Left lobe of liver (tissue), 2 donors: ENCODE data around the gene FAM118A. TPM values are rescaled to one million over a fixed set of nuclear protein-coding genes. Genes with fewer than 3 reads are reported as not detected.
"Not testable (repeated sequence)": the region's sequence is repeated elsewhere in the genome, so short reads cannot be mapped to it uniquely, and the experiment has no call there.

Experiments used
- ATAC-seq: fragments of 200-7000 bp; cut with Tn5 transposase; one replicate; pipeline ENCODE4 v1.9.1; 2020; ENCODE audit warnings: mild to moderate bottlenecking, moderate library complexity
- DNase-seq: peaks from one replicate; pipeline ENCODE4 v3.0.0-alpha.2; 2020; ENCODE audit warnings: low spot score
- total RNA-seq: library from RNA; stranded (reverse); gene quantifications from one replicate; pipeline ENCODE4 v1.2.1, GENCODE V29; 2021
- donor health status: DM: no; HTN: no; CAD: no; lungs with moderate emphysema.
- donor health status: DM: no; HTN: yes; CAD: no.

The FAM118A gene
- 26.0 TPM for total RNA-seq

DNA sequence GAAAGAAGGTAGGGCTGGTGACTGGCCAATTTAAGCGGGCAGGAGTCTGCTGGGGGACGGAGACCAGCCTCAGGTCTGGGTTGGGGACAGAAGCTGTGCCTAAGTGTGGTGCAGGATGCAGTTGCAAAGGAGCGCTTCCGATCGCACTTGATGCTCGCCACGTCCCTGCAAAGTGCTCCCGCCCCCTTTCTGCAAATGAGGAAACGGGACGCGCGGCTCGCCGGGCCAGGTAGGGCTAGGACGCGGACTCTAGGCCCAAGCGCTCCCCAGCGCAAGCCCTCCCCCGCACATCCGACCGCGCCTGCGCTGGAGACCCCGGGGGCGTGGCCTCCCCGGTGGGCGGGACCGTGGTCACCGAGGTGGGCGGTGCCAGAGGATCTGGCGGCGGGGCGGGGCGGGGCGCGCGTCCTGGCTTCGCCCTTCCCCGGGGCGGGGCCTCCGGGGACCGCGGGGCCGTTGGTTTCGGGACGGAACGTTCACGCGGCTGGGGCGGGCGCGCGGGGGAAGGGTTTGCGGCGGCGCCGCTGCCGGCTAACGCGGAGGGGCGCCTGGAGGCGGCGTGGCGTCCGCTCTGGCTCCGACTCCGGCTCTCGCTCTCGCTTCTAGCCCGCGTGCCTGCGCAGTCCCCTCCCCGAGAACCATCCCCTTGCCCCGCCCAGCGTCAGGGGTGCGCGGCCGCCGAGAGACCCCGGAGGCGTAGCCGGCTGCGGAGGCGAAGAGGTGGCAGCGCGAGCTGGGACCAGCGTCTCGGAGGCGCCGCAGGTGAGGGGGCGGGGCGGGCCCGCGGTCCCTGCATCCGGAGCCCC is at the start of gene FAM118A:
Gene FAM118A (plus strand): TSS at position 513 of the 806 bp plus-strand sequence. CDS start 12,446 bp downstream, outside the sequence.
- DNase-seq (peak; percentile 97), ATAC-seq (peak; percentile 94)

DNA sequence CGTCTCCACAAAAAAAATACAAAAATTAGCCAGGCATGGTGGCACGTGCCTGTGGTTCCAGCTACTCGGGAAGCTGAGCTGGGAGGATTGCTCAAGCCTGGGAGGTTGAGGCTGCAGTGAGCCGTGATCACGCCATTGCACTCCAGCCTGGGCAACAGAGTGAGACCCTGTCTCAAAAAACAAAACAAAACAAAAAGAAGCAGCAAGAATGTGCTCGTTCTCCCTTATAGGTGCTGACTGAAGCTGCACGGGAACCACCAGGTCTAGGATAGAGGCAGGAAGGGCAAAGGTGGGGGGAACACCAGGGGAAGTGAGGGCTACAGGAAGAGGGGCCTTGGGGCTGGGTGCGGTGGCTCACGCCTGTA is 49.4 kb upstream of the FAM118A start:
- DNase-seq, ATAC-seq: not testable (repeated sequence)

DNA sequence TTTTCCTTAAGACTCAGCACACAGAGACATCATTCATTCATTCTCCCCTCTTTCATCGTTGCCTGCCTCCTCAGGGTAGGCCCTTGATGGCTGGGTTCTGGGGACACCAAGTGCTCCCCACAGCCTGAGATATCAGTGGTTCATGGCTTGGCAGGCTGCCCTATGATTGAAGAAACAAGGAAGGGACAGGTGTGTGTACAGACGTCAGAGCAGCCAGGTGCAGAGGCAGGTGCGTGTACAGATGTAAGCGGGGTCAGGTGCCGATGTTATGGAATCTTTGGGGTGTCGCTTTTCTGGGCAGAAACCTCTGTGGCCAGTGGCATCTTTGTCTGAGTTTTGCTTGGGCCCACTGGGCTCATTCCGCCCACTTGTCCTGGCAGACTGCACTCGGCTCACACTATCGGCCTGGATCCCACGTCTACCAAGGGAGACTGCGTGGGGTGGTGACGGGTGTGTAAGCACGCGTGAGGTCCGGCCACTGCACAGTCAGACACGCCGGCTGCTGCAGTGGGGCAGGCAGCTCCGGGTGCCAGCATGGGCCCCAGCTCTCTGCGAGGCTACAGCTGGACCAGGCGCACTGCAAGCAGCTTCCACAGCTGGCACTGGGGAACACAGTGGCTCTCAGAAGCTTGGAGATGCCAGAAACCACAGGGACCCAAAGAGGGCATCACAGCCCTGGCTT is 48.2 kb upstream of the FAM118A start:
- ATAC-seq = no peak
- no peak for DNase-seq

DNA sequence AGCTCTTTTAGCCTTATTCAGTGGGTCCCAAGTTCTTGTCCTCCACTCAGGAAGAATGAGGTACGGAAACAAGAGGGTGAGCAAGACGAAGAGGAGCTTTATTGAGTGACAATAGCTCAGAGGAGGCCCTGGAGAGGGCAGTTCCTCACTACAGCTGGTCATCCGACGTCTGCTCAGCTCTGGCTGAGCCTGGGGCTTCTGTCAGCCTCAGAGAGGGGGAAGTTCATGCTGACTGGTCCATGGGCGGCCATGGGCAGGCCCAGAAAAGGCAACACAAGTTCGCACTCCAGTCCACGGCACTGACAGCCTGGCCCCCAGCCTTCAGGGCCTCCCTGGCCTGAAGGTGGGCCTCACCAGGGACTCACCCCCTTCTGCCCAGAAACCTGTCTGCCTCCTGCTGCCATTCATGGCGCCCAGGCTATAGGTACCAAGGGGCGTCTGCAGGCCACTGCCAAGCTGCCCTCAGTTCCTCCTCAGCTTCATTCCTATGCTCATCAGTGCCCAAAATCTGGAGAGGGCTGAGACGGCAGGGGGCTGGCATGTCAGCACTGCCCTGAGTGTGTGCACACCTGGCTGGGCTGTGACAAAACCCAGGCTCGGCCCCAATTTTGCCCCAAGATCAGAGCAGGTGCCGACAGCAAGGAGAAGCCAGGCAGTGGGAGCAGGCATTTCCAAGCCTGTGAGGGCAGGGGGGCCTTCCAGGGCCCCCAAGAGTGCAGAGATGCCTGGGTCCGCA is 47.4 kb upstream of the FAM118A start:
- ATAC-seq = no peak
- DNase-seq = no peak

DNA sequence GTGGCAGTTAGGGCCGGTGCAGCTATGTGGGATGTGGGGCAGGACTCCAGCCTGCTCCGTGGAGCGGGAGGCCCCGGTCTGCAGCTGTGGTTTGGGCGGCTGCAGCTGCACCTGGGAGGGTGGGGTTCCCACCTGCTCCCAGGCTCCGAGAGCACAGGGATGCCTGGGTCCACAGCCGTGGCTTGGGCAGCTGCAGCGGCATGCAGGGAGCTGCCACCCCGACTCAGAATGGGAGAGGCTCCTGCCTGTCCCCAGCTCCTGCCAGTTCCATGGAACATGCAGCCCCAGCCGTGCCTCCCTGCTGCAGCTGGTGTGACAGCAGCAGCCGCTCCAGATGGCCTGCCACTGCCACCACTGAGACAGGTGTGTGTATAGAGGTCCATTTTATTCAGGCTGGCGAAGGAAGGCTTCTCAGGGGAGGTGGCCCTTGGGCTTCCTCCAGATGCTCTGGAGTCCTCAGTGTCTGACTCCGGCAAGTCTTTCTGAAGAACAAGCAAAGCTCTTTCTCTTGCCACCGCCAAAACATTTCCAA is 46.7 kb upstream of the FAM118A start:
- no peak for ATAC-seq
- DNase-seq = no peak

DNA sequence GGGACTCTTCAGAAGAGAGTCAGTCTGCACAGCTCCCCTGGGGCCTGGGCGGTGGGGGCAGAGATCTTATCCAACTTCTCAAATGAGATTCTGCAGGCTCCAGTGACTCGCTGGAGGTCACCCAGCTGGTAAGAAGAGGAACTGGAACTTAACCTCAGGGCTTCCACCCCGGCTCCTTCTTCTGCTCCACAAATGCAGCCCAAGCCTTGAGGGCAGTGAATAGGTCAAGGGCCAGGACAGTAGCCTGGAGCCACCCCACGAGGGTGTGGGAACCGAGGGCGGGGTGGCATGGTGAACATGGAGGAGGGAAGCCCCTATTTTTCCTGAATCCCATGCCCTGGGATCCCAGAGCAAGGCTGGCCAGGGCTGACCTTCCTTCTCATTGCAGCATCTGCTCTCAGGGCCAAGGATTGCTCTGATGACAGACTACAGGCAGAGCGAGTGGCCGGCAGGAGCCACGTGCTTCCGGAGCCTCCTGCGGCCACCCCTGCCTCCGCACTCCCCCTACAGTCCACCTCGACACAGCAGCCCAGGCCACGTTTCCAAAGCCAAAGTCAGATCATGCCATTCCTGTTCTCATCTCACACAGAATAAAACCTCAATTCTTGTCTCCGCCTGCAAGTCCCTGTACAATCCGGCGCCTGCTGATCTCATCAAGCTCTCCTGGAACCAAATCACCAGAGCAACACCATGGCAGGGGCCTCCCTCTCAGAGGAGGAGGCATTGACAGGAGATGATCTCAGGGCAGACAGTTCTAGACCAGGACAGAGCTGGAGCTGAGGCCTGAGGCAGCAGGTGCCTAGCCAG is 46.1 kb upstream of the FAM118A start:
- peak; percentile 98 for ATAC-seq
- peak; percentile 86 for DNase-seq

DNA sequence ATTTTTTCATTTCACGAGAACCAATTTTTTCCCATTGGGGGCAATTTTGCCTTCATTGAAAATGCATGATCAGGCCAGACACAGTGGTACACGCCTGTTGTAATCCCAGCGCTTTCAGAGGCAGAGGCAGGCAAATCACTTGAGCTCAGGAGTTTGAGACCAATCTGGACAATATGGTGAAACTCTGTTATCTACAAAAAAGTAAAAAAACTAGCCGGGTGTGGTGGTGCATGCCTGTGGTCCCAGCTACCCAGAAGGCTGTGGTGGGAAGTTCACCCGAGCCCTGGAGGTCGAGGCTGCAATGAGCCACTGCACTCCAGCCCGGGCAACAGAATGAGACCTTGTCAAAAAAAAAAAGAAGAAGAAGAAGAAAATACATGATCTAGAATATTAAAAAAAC is 44.2 kb upstream of the FAM118A start:
- ATAC-seq (no peak), DNase-seq (no peak)

DNA sequence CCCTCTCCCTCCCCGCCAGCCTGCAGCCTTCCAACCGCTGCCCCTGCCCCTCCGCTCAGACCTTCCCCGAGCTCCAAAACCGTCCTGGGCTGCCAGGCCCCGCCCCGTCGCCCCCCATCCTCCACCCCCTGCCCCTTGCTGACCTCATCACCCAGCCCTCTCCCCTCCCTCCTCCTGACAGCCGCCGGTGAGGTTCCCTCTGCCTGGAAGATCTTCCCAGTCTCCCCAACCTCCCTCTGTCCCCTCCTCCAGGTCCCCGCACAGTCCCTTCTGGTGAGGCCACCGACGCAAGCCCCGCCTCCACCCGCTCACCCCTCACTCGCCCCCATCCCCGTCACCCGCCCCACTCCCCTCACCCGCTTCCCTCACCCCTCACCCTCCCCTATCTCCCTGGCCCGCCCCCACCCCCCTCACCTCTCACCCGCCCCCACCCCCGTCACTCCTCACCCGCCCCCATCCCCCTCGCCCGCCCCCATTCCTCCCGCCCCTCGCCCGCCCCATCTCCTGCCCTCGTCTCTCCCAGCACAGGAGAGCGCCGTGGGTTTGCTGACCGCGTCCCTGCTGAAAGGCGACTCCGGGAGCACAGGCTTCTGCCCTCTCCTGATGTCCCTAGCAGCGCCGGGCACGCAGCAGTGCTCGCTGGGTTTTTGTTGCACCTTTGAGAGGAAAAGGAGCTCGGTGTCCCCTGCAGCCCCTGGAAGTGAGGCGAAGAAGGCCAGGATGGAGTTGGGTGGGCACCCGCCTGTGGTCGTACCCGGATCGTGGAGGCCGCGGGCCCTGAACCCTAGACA is 41.4 kb upstream of the FAM118A start:
- DNase-seq (no peak), ATAC-seq (peak; percentile 31)

DNA sequence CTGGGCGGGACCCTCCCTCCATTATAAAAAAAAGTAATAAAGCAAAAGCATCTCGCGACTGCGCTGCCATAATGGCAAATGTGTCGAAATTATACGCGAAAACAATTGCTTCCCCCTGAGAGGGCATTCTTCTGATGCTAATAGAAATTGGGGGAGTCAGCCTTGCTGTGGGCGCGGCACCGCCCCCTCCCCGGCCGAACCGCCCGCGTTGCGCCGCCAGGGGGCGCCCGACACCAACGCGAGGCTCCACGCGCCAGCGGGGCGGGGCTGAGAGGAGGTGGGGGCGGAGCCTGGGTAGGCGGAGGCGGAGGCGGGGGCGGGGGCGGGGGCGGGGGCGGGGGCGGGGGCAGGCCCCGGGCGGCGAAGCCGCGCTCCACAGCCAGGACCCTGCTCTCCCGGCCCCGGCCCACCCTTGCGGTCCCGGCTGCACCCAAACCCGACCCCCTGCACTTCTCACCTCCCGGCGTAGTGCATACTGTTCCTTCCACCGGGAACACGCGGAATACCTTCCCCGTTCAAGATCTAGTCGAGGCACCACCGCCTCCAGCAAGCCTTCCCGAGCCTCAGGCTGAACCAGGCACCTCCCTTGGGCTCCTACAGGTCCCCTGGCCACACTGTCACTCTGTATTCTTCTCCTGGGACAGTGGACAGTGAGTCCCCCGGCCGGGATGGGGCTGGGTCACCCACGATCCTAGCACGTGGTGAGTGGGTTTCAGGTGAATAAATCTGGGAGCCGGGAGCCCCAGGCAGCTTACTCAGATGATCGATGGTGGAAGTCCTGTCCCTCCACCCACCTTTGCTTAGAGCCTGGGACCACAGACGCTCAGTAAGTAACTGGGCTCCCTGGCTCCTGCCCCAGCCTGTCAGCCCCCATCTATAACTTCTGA is 40.5 kb upstream of the FAM118A start:
- peak; percentile 88 for DNase-seq
- peak; percentile 98 for ATAC-seq

DNA sequence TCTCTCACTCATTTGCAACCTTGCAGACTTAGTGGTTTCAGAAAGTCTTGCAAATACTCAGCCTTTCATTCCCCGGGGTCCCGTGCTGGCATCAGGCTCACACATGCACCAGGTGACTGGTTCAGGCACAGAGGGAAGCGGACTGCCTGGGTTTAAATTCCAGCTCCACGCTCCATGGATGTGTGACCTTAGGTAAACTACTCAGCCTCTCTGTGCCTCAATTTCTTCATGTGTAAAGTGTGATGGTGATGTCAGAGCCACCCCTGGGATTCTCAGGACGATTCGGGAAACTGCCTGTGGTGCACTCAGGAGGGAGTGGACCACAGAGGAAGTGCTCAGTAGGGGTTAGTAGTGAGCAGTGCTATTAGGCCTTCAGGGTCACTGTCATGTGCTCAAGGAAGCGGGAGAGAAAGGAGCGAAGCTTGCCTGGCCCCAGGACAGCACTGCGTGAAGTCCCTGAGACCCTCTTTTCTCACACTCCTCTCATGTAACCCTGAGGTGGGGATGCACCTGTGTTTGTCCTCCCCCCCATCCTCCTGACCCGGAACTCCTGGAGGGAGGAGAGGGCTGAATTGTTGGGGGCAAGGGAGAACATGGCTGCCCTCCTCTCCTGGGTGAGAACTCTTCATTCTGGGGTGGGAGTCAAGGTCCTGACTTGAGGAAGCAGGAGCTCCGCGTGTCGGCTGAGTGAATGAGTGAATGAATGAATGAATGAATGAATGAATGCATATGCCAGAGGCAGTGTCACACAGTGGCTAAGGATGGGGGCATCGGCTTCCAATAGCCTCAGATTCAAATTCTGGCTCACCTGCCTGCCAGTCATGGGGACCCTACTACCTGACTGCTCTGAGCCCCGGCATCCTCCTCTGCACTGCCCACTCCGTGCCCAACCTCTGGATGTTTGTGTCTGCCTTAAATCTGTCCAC is 39.4 kb upstream of the FAM118A start:
- ATAC-seq (no peak), DNase-seq (no peak)

DNA sequence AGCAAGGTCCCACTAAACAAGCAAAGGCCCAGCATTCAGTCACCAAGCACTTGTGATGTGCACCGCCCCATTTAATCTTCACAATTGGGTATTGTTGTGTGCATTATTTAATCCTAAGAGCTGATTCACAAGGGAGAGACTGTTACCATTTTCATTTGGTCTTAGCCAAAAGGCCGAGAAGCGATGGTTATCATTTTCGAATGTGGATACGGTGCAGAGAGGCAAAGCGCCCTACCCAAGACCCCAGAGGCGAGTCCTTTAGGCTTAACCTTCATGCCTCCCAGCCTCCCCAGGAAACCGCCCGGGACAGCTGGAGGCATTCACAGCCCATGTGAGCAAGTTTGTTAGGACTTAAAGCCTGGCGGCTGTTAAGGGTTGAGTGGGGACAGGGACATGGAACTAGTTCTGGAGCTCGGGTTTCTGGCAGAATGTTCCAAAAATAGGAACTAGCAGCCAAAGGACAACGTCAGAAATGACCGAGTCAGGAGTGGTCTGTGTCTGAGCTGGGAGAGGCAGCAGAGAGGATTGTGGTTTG is 38.0 kb upstream of the FAM118A start:
- DNase-seq (no peak), ATAC-seq (no peak)

DNA sequence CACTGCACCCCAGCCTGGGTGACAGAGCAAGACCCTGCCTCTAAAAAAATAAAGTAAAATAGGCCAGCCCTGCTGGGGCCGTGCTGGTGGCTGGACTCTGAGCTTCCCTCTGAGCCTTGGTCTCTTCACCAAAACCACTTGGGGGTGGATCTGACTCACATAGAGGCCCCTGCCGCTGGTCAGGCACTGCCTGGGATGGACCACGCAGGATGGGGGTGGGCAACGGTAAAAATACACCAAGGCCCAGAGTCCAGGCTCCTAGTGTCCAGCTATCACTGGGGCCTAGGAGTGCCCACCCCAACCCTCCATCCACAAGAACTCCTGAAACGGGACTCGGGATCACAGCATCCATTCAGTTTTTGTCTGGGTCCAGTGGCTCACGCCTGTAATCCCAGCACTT is 37.2 kb upstream of the FAM118A start:
- ATAC-seq (no peak), DNase-seq (no peak)

DNA sequence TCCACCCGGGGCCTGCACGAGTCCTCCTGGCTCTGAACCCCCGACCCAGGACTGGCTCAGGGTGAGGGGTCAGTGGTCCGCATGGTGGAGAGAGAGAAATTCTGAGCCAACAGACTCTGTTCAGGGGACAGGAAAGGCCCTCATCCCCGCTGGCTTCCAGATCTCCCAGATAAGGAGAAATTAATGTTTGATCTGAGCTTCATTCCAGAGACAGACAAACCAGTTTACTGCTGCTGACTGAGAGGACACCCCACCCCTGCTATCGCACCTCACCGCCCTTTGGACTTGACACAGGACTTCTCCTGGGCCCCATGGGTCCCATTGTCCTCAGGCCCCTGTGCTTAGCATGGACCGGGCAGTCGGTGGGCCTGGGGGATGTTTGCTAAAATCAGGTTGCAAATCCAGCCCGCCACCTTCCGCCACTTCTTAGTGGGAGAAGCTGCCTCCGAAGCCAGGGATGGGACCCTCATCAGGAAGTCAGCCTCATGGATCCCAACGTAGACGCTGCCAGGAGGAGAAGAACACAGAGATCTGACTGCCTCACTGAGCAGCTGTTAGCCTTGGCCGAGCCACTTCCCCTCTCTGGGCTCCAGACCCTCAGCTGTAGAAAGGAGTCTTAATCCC is 36.2 kb upstream of the FAM118A start:
- ATAC-seq (no peak), DNase-seq (no peak)

DNA sequence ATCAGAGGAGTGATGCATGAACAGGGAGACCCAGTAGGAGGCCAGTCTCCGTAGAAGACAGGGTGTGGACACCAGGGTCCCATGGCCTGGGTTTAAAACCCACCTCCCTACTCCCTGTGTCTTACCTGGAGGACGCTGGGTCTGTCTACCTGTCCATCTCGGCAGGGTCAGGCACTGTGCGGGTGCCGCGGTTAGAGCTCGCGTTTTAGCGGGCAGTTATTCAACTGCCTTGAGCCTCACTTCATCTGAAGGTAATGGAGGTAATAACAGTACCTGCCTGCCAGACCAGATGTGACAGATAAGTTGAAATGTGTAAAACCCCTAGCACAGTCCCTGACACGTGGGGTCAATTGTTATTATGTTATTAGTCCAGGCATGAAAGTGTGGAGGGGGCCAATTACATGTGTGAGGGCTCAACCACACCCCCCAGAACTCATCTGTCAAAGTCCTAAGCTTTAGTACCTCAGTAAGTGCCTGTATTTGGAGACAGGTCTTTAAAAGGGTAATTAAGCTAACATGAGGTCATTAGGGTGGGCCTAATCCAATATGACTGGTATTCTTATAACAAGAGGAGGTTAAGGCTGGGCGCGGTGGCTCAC is 33.1 kb upstream of the FAM118A start:
- no peak for ATAC-seq
- no peak for DNase-seq

DNA sequence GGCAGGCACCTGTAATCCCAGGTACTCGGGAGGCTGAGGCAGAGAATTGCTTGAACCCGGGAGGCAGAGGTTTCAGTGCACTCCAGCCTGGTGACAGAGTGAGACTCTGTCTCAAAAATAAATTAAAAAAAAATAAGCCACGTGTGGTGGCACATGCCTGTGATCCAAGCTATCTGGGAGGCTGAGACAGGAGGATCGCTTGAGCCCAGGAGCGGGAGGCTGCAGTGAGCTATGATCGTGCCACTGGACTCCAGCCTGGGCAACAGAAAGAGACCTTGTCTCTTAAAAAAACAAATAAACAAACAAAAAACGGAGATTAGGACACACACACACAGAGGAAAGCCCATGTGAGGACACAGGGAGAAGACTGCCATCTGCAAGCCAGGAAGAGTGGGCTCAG is 32.0 kb upstream of the FAM118A start:
- ATAC-seq, DNase-seq: not testable (repeated sequence)

DNA sequence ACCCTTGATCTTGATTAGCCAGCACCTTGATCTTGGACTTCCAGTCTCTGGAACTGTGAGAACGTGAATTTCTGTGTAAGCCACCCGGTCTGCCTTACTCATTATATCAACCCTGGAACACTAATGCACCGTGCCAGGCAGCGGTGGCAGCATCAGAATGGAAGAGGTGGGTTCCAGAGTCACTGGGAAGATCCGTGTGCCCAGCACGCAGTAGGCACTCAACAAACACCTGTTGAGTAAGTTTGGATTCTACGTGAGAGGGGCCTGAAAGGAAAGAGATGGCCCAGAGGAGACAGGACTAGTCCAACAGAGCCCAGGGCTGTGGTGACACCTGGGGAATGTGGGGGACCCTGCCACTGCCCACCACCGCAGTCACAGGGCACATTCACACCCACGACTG is 31.6 kb upstream of the FAM118A start:
- DNase-seq (no peak), ATAC-seq (no peak)

DNA sequence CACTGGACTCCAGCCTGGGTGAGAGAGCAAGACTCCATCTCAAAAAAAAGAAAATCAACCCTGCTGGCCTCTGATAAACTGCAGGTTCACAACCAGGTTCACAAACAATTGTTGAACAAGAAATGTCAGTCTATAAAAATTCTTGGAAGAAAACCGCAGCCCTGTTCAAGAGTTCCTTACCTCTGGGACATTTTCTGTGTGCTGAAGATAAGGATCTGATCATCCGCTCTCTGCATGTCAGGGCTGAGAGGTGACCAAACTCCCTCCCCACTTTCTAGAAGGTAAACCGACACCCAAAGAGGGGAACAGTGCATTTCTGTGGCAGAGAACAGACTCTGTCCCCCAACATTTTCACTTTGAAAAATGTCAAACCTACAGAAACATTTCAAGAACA is 29.1 kb upstream of the FAM118A start:
- no peak for ATAC-seq
- no peak for DNase-seq
